ENCODE measurements around the gene FRAT2.

Gene FRAT2

DNA sequence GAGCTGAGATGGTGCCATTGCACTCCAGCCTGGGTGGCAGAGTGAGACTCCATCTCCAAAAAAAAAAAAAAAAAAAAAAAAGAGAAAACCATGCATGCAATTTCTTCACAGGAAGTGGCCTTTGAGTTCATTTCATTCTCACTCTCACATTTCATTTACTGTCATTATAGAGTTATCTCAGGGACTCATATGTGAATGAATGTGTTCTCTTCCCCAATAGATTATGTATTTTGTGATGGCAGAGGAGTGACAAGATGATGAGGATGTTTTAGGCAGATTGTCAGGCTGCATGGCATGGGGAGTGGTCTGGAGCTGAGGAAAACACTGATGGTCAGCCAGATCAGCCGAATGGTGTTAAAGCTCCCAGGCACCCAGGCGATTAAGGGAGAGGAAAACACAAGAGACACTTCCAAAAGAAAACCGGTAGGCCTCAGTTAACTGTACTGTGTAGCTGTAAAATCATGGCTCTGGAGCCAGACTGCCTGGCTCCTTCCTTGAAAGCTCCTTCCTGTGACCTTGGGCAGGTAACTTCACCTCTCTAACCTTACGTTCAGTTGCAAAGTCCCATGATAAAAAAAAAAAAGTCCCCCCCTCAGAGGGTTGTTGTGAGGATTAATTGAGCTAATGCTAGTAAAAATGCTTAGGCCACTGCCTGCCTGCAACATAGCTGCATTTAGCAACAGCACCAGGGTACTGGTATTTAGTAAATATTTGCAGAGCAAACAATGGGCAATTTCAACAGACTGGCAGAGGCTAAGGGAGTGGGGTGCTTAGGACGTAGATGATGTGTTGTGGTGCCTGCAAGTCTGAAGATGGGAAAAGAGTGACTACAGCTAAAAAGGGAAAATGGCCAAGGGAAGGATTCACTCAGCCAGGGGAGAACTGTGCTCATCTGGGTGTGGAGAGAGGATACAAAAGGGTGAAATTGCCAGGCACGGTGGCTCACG lies 6.9 kb downstream of the FRAT2 start:
- DNase-seq (ENCODE audit: low spot score in 2 of 2): no peak
- H3K9me3 ChIP-seq: no peaks in the 10 kb centered on the region
- in situ Hi-C loops (cut with MboI; ENCODE audit: low sequenced_read_pairs): no loop called here

GRCh38 chr10:97325754-97326153 lies 8.8 kb downstream of the FRAT2 start:
- Histone ChIP-seq H3K36me3 (replicated peaks) (no peaks in the 10 kb centered on the region), H3K9me3 (no peaks in the 10 kb centered on the region), H3K27me3 (ENCODE audit: low read depth) (no peaks in the 10 kb centered on the region), H3K4me1 (no peaks in the 10 kb centered on the region; the same call in 1 of the 2 replicates), H3K4me3 (no peak overlapping the region)
- no peak for DNase-seq (ENCODE audit: low spot score in 2 of 2)
- in situ Hi-C loops (cut with MboI; ENCODE audit: low sequenced_read_pairs): no loop called here

More for the DNA sequence above, 6.9 kb downstream of the FRAT2 start:
- Histone ChIP-seq H3K4me3 (no peak overlapping the region), H3K4me1 (peaks cover 10% of the 10 kb centered on the region), H3K27me3 (ENCODE audit: low read depth) (no peaks in the 10 kb centered on the region), H3K36me3 (replicated peaks) (no peaks in the 10 kb centered on the region)

DNA sequence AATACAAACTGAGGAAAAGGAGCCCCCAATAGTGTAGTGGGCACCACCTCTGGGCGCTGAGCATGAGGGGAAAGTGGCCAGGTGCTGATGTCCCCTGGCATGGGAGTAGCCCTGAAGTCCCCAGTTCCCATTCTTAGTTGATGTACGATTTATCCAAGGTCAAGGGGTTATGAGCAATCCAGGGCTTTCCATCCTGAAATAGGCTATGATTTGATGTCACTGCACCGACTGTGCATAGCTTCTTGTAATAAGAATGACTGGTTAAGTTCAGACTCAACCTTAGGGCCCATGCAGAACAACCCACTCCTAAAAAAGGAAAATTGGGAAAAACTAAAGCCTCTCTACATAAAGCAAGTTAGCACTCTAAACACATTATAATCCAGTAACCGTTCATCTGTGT lies 11.0 kb downstream of the FRAT2 start:
- no peaks in the 10 kb centered on the region for H3K9me3 ChIP-seq
- no peak for DNase-seq (ENCODE audit: low spot score in 2 of 2)
- in situ Hi-C loops (cut with MboI; ENCODE audit: low sequenced_read_pairs): no loop called here
- peaks cover 2% of the 10 kb centered on the region for H3K4me1 ChIP-seq
- 0 out of 2 replicates have a peak, but pooled peaks cover under 1% of the 10 kb centered on the region for H3K27me3 ChIP-seq (ENCODE audit: low read depth)
- no peak overlapping the region for H3K4me3 ChIP-seq
- no peaks in the 10 kb centered on the region for H3K36me3 ChIP-seq (replicated peaks)

DNA sequence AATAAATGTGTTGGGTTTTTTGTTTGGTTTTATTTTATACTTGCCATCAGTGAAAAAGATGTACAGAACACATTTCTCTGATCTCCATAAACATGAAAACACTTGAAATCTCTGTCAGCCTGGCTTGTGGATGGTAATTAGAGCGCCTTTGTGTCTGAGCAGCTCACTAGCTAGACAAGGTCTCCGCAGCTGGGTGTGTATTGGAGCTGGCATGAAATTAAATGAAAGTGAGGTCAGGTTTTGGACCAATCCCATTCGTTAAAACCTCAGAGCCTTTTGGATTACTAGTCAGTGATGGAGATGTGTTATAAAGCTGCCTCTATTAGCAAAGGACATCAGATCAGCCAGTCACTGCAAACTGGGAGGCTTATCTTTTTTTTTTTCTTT lies 12.7 kb downstream of the FRAT2 start:
- H3K4me1 ChIP-seq: peaks cover 5% of the 10 kb centered on the region
- in situ Hi-C loops (cut with MboI; ENCODE audit: low sequenced_read_pairs): no loop called here
- H3K4me3 ChIP-seq: no peak overlapping the region
- 0 out of 2 replicates have a peak, but pooled peaks cover 4% of the 10 kb centered on the region for H3K27me3 ChIP-seq (ENCODE audit: low read depth)
- DNase-seq (ENCODE audit: low spot score in 2 of 2): peak in 1 of 2 experiments; percentile 18
- no peaks in the 10 kb centered on the region for H3K9me3 ChIP-seq
- no peaks in the 10 kb centered on the region for H3K36me3 ChIP-seq (replicated peaks)

GRCh38 chr10:97321032-97321803 lies 13.3 kb downstream of the FRAT2 start:
- H3K9me3 ChIP-seq: no peaks in the 10 kb centered on the region
- H3K4me1 ChIP-seq: peaks cover 5% of the 10 kb centered on the region
- 0 out of 2 replicates have a peak, but pooled peaks cover 4% of the 10 kb centered on the region for H3K27me3 ChIP-seq (ENCODE audit: low read depth)
- H3K36me3 ChIP-seq (replicated peaks): no peaks in the 10 kb centered on the region
- DNase-seq (ENCODE audit: low spot score in 2 of 2): peak in 1 of 2 experiments; percentile 17
- peak overlapping the region; percentile 33; the same call in 1 of the 2 replicates for H3K4me3 ChIP-seq
- in situ Hi-C loops (cut with MboI; ENCODE audit: low sequenced_read_pairs): no loop called here

DNA sequence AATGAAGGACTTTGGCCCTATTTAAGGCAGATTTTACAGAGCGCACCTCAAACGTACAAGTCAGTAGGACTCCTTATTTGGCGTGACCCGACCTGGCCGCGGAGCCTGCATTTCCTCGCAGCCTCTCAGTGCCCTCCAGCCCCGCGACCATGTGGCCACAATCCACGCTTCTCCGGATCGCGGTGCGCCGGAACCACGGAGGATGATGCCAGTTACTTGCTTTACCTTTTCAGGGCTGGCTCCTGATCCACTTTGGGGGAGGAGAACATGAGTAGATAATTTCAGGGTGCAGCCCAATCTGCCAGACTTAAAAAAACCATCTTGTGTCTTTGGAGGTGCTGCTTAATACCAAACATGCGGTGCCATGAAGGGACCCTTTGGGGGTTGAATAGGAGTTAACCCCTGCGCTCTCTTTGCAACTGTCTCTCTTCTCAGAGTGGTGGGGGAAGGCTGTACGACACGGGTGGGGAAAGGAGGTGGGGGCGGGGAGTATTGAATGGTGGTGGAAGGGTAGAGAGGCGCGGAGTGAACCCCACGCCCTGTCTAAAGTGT lies 14.0 kb downstream of the FRAT2 start:
- Histone ChIP-seq H3K36me3 (replicated peaks) (no peaks in the 10 kb centered on the region), H3K27me3 (ENCODE audit: low read depth) (0 out of 2 replicates have a peak, but pooled peaks cover 4% of the 10 kb centered on the region), H3K4me1 (peaks cover 5% of the 10 kb centered on the region), H3K4me3 (peak overlapping the region; percentile 33), H3K9me3 (no peaks in the 10 kb centered on the region)
- peak in 1 of 2 experiments; percentile 28 for DNase-seq (ENCODE audit: low spot score in 2 of 2)
- in situ Hi-C loops (cut with MboI; ENCODE audit: low sequenced_read_pairs): no loop called here

- H3K4me3 ChIP-seq: peak overlapping the region; percentile 79
- peak; percentile 23 to 69 for DNase-seq (ENCODE audit: low spot score in 2 of 2)
Measured at GRCh38 chr10:97319671-97320479, 14.7 kb downstream of the FRAT2 start.

DNA sequence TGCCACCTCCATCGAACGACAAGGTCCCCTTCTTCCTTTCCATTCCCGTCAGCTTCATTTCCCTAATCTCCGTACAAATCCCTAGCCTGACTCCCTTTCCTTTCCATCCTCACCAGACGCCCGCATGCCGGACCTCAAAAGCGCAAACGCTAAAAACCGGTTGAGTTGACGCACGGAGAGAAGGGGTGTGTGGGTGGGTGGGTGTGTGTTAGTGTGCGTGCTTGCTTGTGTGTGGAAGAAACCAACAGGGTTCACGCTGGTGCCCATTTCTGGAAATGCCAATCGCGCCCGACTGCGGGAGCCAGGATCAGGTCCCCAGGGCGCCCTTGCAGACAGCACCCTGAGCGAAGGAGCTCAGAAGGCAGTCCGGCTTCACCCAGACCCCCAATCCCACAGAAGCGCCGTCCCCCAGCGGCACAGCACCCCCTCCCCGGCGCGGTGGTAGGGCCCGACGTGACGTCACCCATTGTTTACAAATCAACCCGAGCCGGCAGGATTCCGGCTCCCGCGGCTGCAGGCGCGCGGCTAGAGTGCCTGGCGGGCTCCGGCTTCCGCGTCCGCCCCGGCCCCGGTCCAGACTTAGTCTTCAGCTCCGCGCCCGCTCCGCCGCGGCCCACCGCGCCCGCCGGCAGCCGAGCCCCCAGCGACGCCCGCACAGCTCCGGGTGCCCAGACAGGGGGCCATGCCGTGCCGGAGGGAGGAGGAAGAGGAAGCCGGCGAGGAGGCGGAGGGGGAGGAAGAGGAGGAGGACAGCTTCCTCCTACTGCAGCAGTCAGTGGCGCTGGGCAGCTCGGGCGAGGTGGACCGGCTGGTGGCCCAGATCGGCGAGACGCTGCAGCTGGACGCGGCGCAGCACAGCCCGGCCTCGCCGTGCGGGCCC lies 15.5 kb downstream of the FRAT2 start, which contains the start of gene FRAT1:
Gene FRAT1, plus strand, starts transcription at position 500 of the 880 bp plus-strand sequence. Its CDS starts 183 bp downstream, at position 683.
- Histone ChIP-seq H3K36me3 (replicated peaks) (no peaks in the 10 kb centered on the region), H3K4me1 (peaks cover 5% of the 10 kb centered on the region), H3K4me3 (peak within 1 kb of the TSS; percentile 79), H3K27me3 (ENCODE audit: low read depth) (0 out of 2 replicates have a peak, but pooled peaks cover 4% of the 10 kb centered on the region), H3K9me3 (no peaks in the 10 kb centered on the region)
- in situ Hi-C loops (cut with MboI; ENCODE audit: low sequenced_read_pairs): no loop called here
- DNase-seq (ENCODE audit: low spot score in 2 of 2): peak; percentile 87 to 93

More at GRCh38 chr10:97319671-97320479, 14.7 kb downstream of the FRAT2 start:
- no peaks in the 10 kb centered on the region for H3K36me3 ChIP-seq (replicated peaks)
- in situ Hi-C loops (cut with MboI; ENCODE audit: low sequenced_read_pairs): no loop called here
- no peaks in the 10 kb centered on the region for H3K9me3 ChIP-seq
- peaks cover 5% of the 10 kb centered on the region for H3K4me1 ChIP-seq
- 0 out of 2 replicates have a peak, but pooled peaks cover 4% of the 10 kb centered on the region for H3K27me3 ChIP-seq (ENCODE audit: low read depth)

- Histone ChIP-seq H3K36me3 (replicated peaks) (no peaks in the 10 kb centered on the region), H3K4me1 (peaks cover 5% of the 10 kb centered on the region; the same call in 1 of the 2 replicates), H3K27me3 (ENCODE audit: low read depth) (0 out of 2 replicates have a peak, but pooled peaks cover 4% of the 10 kb centered on the region), H3K4me3 (no peak overlapping the region), H3K9me3 (no peaks in the 10 kb centered on the region)
- in situ Hi-C loops (cut with MboI; ENCODE audit: low sequenced_read_pairs): no loop called here
- no peak for DNase-seq (ENCODE audit: low spot score in 2 of 2)
Measured at GRCh38 chr10:97314671-97315070, 19.9 kb downstream of the FRAT2 start.

GRCh38 chr10:97312897-97313296 lies 21.6 kb downstream of the FRAT2 start:
- in situ Hi-C loops (cut with MboI; ENCODE audit: low sequenced_read_pairs): no loop called here
- Histone ChIP-seq H3K4me1 (no peaks in the 10 kb centered on the region), H3K4me3 (no peak overlapping the region), H3K9me3 (no peaks in the 10 kb centered on the region), H3K36me3 (replicated peaks) (no peaks in the 10 kb centered on the region), H3K27me3 (ENCODE audit: low read depth) (no peaks in the 10 kb centered on the region)
- no peak for DNase-seq (ENCODE audit: low spot score in 2 of 2)

- Histone ChIP-seq H3K36me3 (replicated peaks) (no peaks in the 10 kb centered on the region), H3K27me3 (ENCODE audit: low read depth) (no peaks in the 10 kb centered on the region), H3K4me3 (no peak overlapping the region), H3K4me1 (no peaks in the 10 kb centered on the region), H3K9me3 (no peaks in the 10 kb centered on the region)
- no peak for DNase-seq (ENCODE audit: low spot score in 2 of 2)
- in situ Hi-C loops (cut with MboI; ENCODE audit: low sequenced_read_pairs): no loop called here
Measured at GRCh38 chr10:97311111-97311626, 23.4 kb downstream of the FRAT2 start.

All from HAP-1 (cell line).